Fibroblast of mammary gland (primary cell): ENCODE data around the gene LBHD2.
"Not testable (repeated sequence)": the region's sequence is repeated elsewhere in the genome, so short reads cannot be mapped to it uniquely, and the experiment has no call there.

Experiments
- DNase-seq: peaks from one replicate; pipeline ENCODE4 v3.0.0-alpha.2; 2010; ENCODE audit warnings: low read depth
- H3K4me3 ChIP-seq: 2 replicates; pipeline ENCODE4 v1.5.1; 2011; ENCODE audit warnings: low read depth, mild to moderate bottlenecking, low read length, moderate library complexity; ENCODE audit not compliant: control insufficient read depth
- TF ChIP-seq, protein P1 (sequence below): conservative IDR thresholded peaks from 2 replicates; pipeline ENCODE4 v1.5.1; 2011; ENCODE audit warnings: low read depth, low read length, inconsistent platforms; ENCODE audit not compliant: control insufficient read depth, insufficient read depth

The LBHD2 gene

DNA sequence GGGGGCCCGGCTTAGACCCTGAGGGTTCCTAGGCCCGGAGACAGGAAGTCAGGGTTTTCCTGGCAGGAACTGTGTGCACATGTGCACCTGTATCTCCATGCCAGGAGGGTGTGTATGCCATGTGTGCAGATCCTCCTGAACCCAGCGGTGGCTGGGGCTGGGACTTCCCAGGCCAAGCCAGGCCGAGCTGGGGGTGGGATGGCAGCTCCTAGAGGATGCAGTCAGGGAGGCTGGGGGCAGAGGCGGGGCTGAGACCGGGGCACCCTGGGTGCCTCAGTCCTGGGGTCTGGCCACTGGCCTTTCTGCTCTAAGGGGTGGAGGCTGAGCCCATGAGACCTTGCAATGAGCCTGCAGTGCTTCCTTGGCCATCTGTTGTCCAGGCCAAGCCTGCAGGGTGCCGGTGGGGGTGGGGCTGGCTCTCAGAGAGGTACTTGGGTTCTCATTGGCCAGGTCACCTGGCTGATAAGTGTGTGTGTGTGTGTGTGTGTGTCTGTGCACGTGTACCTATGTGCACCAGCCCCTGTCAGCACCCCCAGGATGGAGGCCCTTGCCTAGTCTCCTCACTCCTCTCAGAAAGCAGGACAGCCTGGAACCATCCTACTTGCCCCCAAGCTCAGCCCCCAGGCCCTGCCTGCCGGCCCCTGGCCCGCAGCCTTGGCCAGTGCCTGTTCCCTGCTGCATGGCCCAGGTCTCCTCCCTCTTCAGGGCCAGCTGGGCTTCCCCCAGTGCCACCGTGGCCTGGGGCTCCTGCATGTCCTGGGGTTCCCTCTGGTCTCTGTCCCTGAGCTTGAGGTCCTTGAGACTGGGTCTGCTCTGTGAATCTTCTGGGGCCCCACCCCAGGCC, 28.6 kb downstream of the LBHD2 start:
- H3K4me3 ChIP-seq, result no peak overlapping the region
- DNase-seq, result no peak
- TF ChIP-seq, protein P1, sequence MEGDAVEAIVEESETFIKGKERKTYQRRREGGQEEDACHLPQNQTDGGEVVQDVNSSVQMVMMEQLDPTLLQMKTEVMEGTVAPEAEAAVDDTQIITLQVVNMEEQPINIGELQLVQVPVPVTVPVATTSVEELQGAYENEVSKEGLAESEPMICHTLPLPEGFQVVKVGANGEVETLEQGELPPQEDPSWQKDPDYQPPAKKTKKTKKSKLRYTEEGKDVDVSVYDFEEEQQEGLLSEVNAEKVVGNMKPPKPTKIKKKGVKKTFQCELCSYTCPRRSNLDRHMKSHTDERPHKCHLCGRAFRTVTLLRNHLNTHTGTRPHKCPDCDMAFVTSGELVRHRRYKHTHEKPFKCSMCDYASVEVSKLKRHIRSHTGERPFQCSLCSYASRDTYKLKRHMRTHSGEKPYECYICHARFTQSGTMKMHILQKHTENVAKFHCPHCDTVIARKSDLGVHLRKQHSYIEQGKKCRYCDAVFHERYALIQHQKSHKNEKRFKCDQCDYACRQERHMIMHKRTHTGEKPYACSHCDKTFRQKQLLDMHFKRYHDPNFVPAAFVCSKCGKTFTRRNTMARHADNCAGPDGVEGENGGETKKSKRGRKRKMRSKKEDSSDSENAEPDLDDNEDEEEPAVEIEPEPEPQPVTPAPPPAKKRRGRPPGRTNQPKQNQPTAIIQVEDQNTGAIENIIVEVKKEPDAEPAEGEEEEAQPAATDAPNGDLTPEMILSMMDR, result no peak

DNA sequence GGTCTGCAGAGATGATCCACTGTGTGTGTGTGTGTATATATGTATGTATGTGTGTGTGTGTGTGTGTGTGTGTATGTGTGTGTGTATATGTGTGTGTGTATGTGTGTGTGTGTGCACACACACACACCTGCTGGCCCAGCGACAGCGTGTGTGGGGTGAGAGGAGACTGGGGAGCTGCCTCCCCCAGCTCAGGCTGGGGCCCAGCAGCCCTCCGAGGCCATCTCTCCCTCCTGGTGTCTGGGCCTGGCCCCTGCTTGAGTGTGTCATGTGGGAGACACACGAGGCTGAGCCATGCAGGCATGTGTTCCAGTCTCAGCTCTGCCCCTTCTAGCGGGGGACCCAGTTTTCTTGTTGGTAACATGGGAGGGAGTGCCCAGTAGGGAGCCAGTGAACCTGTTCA, 29.3 kb downstream of the LBHD2 start:
- TF ChIP-seq, protein P1, result no peak
- H3K4me3 ChIP-seq, result no peak overlapping the region
- no peak for DNase-seq

DNA sequence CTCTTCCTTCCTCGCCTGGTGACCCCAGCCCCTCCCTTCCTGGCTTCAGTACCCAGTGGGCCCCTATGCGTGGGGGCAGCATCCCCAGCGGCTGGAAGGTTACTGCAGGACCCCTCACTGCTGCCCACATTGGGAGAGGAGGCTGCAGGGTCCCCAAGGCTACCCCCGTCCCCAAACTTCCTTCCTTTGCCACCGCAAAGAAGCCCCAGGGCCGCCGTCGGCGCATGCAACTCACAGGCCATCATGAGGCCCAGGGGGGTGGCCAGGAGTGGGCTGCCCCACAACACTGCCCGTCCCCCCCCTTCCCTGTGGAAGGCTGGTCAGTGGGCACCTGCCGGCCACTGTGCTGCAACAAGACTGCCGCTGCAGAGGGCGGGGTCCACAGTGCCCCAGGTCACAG, 29.8 kb downstream of the LBHD2 start:
- TF ChIP-seq, protein P1, result no peak
- no peak for DNase-seq
- H3K4me3 ChIP-seq, result no peak overlapping the region

DNA sequence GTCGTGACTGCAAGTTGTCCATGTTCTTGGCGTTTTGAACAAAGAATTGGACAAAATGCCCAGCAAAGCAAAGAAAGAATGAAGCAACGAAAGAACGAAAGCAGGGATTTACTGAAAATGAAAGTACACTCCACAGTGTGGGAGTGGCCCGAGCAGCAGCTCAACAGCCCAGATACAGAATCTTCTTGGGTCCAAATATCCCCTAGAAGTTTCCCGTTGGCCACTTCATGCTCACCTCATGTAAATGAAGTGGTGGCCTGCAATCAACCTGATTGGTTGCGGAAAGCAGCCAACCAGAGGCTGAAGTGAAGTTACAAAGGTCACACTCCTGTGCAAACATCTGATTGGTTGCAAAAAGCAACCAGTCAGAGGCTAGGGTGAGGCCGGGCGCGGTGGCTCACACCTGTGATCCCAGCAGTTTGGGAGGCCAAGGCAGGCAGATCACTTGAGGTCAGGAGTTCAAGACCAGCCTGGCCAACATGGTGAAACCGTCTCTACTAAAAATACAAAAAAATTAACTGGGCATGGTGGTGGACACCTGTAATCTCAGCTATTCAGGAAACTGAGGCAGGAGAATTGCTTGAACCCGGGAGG, 31.2 kb downstream of the LBHD2 start:
- not testable (repeated sequence) for H3K4me3 ChIP-seq, DNase-seq

DNA sequence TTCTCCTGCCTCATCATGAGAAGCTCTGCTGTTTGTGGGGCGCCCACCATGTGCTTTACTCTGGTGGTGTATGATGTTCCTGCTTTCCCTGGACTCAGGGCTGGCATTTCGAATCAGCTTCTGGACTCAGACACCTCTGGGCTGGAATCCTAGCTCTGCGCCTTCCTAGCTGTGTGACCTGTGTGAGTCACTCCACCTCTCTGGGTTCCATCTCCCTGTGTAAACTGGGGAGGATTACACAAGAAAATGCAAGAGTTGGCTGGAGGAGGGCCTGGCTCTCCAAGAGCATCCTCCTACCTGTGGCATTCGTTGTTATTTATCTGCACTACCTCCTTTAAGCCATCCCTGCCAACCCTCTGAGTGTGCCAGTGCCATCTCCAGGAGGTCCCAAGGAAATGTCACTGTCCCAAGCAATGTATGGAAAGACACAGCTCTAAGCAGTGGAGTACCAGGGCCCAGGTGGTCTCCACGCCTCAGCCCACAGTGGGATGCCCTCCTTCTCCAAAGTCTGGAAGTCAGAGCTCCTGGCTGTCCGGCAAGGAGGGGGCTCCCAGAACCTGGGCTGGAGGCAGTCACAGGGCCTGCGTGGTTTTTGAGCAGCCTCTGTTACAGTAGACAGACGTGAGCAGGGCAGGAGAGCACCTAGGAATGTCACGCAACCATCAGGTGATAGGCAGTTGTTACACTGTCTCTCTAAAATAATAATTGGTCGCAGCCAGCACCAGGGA, 32.0 kb downstream of the LBHD2 start:
- peak; percentile 48 for DNase-seq
- no peak overlapping the region for H3K4me3 ChIP-seq
- TF ChIP-seq, protein P1, result no peak

DNA sequence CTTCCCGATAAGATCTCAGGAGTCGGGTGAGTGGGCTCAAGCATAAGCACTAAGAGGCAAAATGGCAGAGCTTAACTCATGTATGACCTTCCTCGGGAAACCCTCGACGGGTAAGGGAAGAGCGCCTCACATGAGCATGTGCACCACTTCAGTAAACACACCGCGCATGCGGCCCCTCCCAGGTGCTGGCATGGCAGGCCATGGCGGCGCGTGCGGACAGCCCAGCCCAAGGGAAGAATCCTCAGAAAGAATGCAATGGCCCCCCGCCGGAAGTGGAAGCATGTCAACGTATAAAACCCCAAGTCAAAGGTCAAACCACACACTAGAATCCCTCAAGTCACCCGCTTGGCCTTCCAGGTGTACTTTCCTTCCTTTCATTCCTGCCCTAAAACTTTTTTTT, 32.6 kb downstream of the LBHD2 start:
- TF ChIP-seq, protein P1, result no peak
- no peak for DNase-seq

DNA sequence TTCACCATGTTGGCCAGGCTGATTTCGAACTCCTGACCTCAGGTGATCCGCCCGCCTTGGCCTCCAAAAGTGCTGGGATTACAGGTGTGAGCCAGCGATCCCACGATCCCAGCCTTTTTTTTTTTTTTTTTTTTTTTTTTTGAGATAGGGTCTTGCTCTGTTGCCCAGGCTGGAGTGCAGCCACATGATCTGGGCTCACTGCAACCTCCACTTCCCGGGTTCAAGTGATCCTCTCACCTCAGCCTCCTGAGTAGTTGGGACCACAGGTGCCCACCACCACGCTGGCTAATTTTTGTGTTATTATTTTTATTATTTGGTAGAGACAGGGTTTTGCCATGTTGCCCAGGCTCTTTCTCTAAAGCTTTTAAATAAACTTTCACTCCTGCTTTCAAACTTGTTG, 33.5 kb downstream of the LBHD2 start:
- not testable (repeated sequence) for H3K4me3 ChIP-seq, DNase-seq

More for the DNA sequence above, 32.6 kb downstream of the LBHD2 start:
- H3K4me3 ChIP-seq, result no peak overlapping the region
